GM12875 (cell line): ENCODE measurements around the gene HYAL1.

Source experiments
- H3K4me3 ChIP-seq: one replicate; pipeline ENCODE4 v1.5.1; 2011; ENCODE audit warnings: low read depth, low read length, control low read depth
- CTCF ChIP-seq: IDR thresholded peaks from 2 replicates; pipeline ENCODE4 v1.5.1; 2011; ENCODE audit warnings: low read depth, mild to moderate bottlenecking, control low read depth, inconsistent platforms, low read length, moderate library complexity, borderline replicate concordance; ENCODE audit not compliant: insufficient read depth

HYAL1 gene

GRCh38 chr3:50340147-50340447 is 36.7 kb upstream of the HYAL1 start:
- no peak for TF ChIP-seq CTCF
- H3K4me3 ChIP-seq, result peak overlapping the region; percentile 95

GRCh38 chr3:50339485-50340146 is 36.2 kb upstream of the HYAL1 start:
- peak overlapping the region; percentile 95 for H3K4me3 ChIP-seq
- no peak for TF ChIP-seq CTCF

GRCh38 chr3:50338965-50339364 is 35.6 kb upstream of the HYAL1 start:
- peak overlapping the region; percentile 95 for H3K4me3 ChIP-seq
- no peak for TF ChIP-seq CTCF

- no peak for TF ChIP-seq CTCF
- H3K4me3 ChIP-seq, result peak overlapping the region; percentile 95
Observed at GRCh38 chr3:50337175-50337861, 33.9 kb upstream of the HYAL1 start.

- peak overlapping the region; percentile 95 for H3K4me3 ChIP-seq
- no peak for TF ChIP-seq CTCF
Observed at GRCh38 chr3:50336452-50337174, 33.2 kb upstream of the HYAL1 start.

GRCh38 chr3:50334339-50335075 is 31.1 kb upstream of the HYAL1 start:
- no peak overlapping the region for H3K4me3 ChIP-seq
- TF ChIP-seq CTCF, result no peak
